IPS DF 19.7 (cell line): Measurements from ENCODE around the gene SNRPB2.

Experiments
- DNase-seq: peaks from one replicate; pipeline ENCODE4 v3.0.0-alpha.2; 2013; ENCODE audit warnings: low read depth, low spot score

SNRPB2 gene

GRCh38 chr20:16729565-16730460 lies at the start of gene SNRPB2:
TSS of gene SNRPB2 (plus strand) at chr20:16730026. CDS start at chr20:16731703, 1,677 bp downstream.
- peak; percentile 89 for DNase-seq

DNA sequence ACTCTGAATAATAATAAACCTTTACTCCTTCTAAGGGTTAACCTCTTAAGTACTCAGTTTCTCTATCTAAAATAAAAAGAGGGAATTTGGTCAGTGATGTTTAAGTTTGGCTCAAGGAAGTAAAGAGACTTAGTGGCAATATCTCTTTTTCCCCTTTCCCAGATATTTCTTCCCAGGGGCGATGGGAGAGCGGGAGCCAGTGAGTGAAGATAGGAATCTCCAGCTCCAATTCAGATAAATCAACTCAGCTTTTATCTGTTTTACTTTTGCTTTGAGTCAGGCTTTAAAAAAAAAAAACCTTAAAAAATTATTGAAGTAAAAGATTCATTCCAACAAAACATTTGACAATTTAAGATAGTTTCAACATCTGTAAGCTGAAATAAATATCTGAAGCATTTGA lies 45.4 kb upstream of the SNRPB2 start:
- no peak for DNase-seq

DNA sequence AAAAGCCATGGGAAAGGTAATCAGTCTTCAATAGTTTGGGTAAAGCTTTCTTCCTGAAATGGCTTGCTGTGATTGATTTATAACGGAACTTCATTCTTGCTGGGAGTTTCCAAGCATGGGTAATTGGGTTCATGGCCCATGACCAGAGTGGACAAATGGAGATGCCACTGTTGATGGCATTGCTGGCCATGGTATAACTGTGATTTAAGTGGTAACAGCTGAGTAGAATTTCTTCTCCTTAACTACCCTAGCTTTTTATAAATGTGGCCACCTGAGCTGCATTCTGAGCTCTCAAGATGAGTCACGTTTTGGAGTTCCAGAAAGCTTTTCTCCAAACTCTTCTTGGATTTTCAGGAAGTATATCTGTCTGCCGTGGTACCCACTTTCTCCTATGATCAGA lies 39.9 kb upstream of the SNRPB2 start:
- DNase-seq, result no peak

- no peak for DNase-seq
These were observed 38.4 kb upstream of the SNRPB2 start for GRCh38 chr20:16691381-16691780.

DNA sequence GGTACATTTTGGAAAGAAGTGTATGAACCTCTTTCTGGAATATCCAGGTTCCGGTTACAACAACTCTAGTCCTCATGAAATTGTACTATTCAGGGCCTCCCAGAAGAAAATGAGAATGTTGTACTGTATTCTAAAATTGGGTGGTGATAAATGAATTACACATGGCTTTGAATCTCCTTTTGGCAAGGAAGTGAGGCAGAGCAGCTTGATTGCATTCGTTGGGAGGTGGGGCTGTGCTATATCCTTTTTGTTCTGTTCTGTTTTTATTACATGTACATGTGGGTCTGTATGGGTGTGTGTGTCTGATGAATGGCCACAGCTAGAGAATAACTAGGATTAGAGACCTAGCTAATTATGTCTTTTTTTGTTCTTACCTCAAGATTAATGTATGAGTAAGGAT lies 37.8 kb upstream of the SNRPB2 start:
- no peak for DNase-seq

DNA sequence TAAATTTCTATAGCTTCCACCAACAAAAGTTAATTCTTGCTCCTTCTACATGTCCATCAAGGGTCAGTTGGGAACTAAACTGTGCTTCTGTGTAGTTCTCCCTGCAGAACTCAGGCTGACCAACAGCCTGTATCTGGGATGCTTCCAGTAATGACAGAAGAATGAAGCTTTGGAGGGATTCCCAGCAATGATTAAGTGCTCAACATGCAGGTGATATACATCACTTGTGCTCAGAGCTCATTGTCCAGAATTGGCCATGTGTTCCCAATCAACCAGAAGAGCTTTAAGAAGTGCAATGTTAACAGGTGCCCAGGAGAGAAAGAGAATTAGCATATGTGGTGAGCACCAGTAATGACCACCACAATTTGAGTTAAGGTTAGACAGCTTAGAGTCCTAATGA lies 37.4 kb upstream of the SNRPB2 start:
- DNase-seq, result no peak

DNA sequence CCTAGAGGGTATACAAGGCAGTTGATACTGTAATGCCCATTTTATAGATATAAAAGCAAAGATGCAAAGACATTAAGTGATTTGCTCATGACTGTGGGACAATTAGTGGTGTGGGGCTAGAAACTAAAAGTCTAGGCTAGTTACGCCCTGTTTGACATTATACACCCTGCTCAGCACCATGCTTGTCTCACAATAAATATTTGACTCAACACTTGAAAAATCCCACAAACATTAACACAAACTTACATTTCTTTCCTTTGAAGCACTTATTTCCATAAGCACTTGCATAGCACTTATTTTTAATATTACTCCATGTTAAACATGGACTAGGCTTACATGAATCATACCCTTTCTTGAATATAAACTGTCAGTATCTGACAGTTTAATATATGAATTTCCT lies 36.5 kb upstream of the SNRPB2 start:
- DNase-seq, result no peak

DNA sequence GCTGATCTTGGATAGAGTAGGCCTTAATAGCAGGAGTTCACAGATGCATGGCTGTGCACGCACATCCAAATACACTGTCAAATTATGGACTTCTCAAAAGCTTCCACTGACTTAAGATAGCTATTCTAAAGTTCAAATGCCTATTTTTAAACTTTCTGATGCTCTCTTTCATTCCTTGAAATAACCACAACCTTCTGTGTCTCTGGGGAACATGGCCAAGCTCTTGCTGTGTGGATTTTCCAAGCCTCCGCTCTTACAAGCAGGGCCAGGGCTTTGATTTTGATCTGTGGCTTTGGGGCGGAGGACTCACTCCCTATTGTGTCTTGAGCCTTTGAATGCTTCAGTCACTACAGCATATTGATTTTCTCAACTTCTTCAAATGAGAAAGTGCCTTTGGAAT lies 35.7 kb upstream of the SNRPB2 start:
- no peak for DNase-seq

DNA sequence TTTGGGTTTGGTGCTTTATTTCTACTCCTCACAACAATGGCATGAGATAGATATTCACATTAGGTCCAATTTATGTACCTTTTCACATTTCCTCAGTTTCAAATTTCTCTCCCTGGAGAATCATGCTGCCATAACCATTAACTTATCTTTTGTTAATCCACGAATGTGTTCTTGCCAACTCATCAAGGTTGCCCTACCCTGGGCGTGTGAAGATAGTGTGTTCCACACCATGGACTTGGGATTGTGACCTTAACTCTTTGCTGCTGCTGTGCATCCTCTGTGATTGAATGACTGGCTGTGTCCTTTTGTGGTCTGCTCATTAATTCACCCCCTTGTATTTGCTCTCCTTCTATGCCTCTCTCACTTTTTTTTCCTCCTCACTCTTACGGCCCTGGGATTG lies 34.2 kb upstream of the SNRPB2 start:
- DNase-seq, result no peak

DNA sequence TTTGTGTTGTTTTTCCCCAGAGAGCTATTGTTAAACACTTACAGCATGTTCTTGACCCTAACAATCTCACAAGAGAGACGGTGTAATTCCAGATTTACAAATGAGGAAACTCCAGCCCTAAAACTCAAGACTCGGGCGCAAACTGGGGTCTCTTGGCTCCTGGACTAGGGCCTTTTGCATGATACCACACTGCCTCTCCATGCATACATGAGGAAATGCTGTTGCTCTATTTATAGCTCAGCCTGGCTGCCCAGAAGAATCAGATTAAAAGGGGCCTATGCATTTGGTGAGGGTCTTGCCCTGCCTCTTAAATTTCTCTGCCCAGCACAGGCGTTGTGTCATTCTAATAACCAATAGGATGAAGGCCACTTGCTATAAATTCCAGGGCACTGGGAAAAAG lies 30.5 kb upstream of the SNRPB2 start:
- no peak for DNase-seq

DNA sequence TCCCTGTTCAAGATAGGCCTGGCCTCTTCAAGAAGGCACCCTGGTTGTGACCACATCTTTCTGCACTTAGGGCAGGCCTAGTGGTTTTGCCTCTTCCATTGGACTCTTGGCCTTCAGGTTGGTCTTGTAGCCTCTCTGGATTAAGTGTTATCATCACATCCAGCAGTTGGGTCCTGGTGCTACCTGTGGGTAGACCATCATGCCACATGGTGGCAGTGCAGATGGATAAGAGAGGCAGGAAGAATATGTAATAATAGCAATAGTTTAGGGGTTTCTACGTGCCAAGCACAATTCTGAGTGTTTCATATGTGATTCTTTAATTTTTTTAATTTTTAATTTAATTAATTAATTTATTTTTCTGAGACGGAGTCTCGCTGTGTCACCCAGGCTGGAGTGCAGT lies 28.5 kb upstream of the SNRPB2 start:
- DNase-seq, result no peak

- no peak for DNase-seq
These were observed 26.3 kb upstream of the SNRPB2 start for GRCh38 chr20:16703570-16703969.

- DNase-seq, result no peak
These were observed 22.2 kb upstream of the SNRPB2 start for GRCh38 chr20:16707674-16708073.

DNA sequence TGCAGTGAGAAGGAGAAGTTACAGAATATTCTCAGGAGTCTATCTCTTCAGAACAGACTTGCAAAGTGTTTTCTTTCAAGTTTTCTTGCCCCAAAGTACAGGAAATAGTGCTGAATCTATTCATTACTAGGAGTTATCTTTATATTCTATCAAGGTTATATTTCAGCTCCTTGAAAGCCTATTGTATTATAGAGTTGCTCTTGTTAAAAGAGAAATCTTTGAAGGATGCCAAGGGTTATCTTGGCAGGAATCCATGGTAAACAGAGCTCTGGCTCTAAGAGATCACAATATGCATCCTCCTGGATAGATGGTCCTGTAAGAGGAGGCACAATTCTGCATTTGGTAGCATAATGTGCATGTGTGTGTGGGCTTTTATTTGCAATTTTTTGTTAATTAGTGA lies 21.2 kb upstream of the SNRPB2 start:
- DNase-seq, result no peak

- no peak for DNase-seq
These were observed 20.8 kb upstream of the SNRPB2 start for GRCh38 chr20:16709017-16709416.

GRCh38 chr20:16710781-16711180 lies 19.0 kb upstream of the SNRPB2 start:
- no peak for DNase-seq

DNA sequence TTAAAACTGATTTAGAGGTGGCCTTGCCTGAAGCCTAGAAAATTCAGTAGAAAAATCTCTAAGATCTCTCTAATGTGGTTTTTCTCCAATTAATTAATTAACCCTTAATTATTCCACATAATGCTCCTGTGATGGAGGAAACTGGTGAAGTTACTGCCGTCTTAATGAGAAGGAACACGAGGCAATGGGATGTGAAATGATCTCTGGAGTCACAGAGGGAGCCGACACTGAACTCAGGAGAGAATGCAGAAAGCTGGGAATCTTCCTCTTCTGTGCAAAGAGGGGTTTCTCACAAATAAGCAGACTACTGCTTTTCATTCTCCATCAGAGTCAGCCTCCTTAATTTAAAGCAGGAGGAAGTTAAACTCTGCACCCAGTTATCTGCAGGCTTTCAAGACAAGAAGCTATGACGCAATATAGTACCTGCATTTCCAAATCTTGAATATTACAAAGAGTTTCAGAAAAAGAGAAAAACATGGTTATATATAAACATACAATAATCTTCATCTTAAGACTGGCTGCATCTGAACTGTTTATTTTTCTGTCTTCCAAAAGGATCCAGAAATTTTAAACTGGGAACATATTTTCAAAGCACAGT lies 18.1 kb upstream of the SNRPB2 start:
- no peak for DNase-seq

- no peak for DNase-seq
These were observed 17.3 kb upstream of the SNRPB2 start for GRCh38 chr20:16712511-16712947.

DNA sequence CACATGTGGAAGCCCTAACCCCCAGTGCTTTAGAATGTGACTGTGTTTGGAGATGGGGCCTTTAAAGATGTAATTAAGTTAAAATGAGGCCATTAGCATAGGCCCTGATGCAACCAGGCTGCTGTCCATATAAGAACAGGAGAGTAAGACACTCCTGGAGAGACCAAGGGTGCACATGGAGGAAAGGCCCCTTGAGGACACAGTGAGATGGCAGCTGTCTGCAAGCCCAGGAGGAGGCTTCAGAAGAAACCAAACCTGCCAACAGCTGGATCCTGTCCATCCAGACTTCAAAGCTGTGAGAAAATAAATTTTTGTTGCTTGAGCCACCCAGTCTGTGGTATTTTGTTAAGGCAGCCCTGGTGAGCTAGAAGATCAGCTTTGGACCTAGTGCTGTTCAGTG lies 16.8 kb upstream of the SNRPB2 start:
- DNase-seq, result no peak

DNA sequence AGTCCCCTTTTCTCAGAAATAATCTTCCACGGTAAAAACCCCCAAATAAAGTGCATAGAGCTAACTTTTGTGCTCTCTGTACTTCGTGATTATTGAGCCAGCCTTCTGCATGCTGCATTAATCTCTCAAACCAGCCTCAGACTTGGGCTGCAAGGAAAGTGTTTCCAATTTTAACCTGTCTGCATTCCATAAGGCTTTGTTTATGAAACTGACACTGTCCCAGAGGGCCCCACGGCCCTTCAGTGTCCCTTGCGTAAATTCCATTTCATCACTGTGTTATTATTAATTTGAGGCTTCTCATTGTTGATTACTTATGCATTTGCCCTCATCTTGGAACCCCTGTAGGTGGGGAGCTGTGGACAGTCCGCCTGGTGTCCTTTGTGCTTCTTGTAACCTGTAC lies 15.6 kb upstream of the SNRPB2 start:
- DNase-seq, result no peak

DNA sequence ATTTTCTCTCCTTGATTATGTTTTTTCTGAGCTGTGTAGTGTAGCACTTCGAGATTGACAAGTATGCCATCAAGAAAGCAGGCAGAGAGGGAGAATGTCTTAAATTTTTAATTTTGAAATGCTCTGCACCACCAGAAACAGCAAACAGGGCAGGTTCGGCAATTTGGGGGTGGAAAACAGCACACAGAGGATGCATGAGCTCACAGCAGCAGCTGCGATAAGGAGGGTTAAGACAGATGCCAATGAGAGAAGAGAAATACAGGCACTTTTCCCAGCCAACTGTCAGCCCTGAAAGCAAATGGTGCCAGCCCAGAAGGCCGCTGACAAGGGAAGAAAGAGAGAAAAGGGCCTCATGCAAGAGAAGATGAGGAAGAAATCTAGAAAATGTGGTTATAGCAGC lies 15.1 kb upstream of the SNRPB2 start:
- DNase-seq, result no peak

DNA sequence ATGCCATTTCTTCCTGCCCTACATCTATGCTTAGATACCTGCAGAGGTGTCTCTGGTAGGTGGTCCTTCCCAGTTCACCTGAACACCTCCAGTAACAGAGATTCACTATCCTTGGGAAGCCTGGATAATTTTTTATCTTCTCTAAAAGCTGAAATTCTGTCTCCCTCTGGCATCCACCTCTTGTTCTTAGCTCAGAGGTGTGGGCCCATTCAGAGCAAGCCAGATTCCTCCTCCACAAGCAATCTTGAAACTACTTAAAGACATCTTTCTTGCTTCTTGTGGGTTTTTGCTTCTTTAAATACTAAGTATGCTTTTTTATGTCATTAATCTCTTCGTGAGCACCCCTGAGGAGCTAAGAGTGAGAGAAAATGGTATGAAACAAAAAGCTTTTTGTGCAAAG lies 10.4 kb upstream of the SNRPB2 start:
- no peak for DNase-seq

DNA sequence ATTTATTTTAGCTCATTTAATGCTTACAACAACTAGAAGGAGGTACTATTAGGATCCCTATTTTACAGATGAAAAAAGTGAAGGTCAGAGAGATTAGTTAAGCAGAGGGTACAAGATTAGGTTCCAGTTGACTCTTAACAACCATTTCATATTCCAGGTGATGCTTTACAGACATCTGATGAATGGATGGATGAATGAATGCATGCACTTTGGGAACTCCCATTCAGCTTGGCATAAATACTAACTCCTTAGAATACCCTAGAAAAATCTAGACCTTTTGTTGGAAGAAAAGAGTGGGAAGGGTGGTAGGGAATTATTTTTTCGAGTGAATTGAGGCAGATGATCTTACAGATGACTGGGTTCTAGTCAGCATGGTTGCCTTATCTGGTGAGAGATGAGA lies 746 bp upstream of the SNRPB2 start:
- DNase-seq, result no peak
